Glomerular visceral epithelial cell (primary cell): Measurements from ENCODE around the gene SMAD5.
A peak's percentile ranks its signal among the peaks of the same experiment; 100 is the strongest.

ENCODE experiments used
- DNase-seq: peaks from one replicate; pipeline ENCODE4 v3.0.0-alpha.2; 2016; ENCODE audit errors: extremely low spot score

Gene SMAD5

GRCh38 chr5:136132557-136133221 is at the start of gene SMAD5:
SMAD5 (plus strand) TSS chr5:136132845; CDS start chr5:136153761, 20,916 bp downstream.
- peak; percentile 97 for DNase-seq

DNA sequence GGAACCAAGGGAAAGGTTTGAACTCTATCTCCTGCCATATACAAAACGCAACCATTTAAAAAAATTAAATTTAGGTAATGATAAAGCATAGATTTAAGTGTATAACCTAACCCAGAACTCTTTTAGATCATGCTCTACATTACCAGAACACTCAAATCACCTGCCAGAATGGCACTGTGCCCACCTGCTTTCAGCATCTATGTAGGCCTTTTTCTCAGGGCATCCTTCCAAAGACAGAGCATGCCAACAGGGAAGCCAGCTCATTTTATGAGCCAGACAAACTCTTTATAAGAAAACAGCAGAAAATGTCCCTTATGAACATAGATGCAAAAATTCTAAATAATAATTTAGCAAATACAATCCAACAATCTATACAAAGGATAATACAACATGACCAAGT is 47.9 kb upstream of the SMAD5 start:
- no peak for DNase-seq

DNA sequence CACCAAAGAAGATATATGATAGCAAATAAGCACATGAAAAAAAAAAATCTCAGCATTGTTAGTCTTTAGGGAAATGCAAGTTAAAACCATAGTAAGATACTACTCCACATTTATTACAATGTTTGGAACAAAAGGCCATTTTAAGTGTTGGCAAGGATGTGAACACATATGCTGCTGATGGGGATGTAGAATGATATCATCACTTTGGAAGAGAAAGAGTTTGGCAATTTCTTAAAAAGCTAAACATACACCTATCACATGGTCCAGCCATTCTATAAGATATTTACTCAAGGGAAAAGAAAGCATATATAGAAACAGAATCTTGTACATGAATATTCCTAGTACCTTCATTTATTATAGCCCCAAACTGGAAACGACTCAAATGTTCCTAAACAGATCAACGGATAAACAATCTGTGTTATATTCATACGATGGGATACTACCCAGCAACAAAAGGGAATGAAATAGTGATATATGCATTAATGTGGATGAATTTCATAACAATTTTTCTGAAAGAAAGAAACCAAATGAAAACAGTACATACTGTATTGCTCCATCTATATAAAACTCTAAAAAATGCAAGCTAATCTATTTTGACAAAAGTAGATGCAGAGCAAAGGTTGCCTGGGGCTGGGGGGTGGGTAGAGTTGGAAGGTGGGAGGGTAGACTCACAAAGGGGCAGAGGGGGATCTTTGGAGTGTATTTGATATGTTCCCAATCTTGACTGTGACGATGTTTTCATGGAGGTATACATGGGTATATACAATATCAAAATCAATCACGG is 45.7 kb upstream of the SMAD5 start:
- no peak for DNase-seq

- DNase-seq, result no peak
These were observed 44.4 kb upstream of the SMAD5 start for GRCh38 chr5:136087961-136088871.

DNA sequence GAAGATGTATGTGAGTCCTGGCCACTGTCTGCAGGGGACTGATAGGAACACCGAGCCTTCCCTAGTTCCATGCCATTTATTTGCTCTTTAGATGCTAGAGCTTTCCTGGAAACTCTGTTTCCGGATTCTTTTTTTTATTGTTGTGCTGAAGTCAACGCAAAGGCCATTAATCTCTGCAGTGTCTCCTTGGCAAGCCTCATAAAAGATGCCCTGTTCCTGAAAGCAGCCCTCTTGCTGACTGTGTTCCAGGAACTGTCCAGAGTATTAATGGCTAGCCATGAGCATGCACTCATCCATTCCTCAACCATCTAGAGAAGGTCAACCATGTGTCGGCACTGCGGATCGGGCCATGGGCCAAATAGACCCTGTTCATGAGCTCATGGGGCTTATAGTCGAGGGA is 42.9 kb upstream of the SMAD5 start:
- DNase-seq, result no peak

DNA sequence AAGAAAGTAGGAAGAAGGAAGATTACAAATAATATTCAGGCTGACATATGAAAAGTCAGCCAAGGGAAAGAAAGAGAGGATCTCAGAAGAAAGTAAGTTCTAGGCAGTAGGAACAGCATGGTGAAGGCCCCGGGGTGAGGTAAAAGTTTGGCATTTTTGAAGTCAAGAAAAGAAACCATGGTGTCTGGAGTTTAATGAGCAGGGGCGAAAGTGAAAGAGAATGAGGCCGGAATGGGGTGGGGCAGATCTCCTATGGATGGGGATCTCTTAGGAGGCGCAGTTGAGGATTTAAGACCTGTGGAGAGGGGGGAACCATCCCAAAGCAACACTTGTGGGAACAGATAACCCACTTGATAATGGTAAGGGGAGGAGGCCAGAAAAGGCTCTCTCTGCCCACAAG is 42.3 kb upstream of the SMAD5 start:
- no peak for DNase-seq

- DNase-seq, result no peak
These were observed 38.3 kb upstream of the SMAD5 start for GRCh38 chr5:136094189-136094912.

GRCh38 chr5:136094913-136095641 is 37.6 kb upstream of the SMAD5 start:
- DNase-seq, result no peak

- DNase-seq, result no peak
These were observed 34.5 kb upstream of the SMAD5 start for GRCh38 chr5:136098176-136098575.

DNA sequence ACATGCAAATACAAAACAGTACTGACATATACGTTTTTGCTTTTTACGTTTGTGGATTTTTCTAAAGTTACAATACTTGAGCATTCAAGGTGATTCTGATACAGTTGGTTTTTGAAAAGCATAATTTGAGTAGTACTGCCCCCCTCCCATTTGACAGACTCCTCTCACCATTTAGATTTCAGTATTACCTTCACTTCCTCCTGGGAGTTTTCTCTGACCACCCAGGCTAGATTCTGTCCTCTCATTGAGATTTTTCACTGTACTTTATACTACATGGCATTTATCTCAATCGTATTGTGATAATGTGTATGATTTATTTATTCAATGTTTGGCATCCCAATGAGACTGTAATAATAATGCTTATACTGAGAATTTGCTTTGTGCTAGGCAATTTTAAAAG is 32.8 kb upstream of the SMAD5 start:
- no peak for DNase-seq

- DNase-seq, result no peak
These were observed 30.8 kb upstream of the SMAD5 start for GRCh38 chr5:136101884-136102283.

- no peak for DNase-seq
These were observed 29.5 kb upstream of the SMAD5 start for GRCh38 chr5:136103118-136103517.

GRCh38 chr5:136104306-136104965 is 28.2 kb upstream of the SMAD5 start:
- no peak for DNase-seq

DNA sequence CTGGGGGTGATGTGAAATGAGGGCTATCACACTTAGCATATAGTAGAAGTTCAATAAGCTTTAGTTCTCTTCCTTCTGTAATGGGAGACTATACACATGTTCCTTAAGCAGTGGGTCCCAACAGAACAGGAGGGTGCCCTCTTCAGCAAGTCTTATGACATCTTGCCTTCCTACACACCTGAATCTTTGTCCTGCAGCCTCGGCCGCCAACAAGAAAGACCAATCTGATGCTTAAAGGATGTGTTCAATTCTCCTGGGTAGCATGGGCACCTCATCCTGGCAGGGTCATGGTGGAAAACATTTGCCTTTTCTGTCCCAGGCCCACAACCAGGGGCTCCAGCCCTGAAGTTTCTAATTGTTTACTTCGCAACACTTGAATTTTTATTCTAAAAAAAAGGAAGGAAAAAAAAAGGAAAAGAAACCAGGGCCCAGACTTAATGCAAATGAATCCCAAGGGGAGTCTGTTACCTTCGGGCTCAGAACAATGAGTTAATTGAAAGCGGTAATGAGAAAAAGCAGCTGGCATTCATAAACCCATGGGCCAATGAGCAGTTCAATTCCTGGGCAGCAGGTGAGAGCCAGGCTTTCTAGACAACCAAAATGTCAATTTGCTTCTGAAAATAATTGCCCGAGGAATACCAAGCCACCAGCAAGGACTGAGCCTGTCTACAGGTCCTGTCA is 26.2 kb upstream of the SMAD5 start:
- no peak for DNase-seq

GRCh38 chr5:136108180-136108611 is 24.4 kb upstream of the SMAD5 start:
- DNase-seq, result no peak

- DNase-seq, result no peak
These were observed 23.9 kb upstream of the SMAD5 start for GRCh38 chr5:136108766-136109165.

DNA sequence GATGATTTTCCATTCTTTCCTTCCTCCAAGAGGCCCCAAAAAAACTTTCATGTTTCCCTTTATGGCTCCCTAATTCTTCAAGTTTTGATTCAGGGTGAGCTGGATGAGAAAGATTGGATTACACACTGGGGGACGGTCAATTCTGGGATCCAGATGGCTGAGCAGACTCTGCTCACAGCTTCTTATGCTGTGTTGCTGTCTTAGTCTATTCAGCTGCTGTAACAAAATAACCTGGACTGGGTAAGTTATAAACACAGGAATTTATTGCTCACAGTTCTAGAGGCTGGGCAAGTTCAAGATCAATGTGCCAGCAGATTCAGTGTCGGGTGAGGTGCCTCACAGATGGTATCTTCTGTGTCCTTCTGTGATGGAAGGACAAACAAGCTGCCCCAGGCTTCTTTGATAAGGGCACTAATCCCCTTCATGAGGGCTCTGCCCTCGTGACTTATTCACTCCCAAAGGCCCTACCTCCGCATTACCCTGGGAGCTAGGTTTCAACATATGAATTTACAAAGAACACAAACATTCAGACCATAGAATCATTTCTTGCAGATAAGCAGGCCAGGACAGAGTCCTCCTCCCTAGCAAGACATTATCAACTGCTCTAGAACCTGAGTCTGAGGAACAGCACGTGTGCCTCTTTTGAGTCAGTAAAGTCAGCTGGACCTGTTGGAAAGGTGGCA is 23.1 kb upstream of the SMAD5 start:
- DNase-seq, result no peak

DNA sequence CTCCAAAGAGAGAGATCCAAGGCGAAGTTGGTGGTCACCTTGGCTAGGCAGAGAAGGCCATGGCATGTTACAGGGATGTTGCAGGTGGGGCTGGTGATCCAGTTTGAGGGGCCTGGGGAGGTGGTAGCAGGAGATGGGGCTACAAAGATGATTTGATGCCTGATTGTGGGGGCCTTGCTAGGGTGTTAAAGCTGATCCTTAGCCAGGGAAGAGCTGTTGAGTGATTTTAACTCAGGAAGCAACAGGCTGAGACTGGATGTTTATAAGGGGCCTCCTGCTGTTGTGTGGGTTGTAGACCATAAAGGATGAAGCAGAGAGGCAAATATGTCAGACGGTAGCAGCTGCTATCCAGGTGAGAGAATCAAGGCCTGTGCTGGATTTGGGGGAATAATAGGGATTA is 19.0 kb upstream of the SMAD5 start:
- no peak for DNase-seq

GRCh38 chr5:136114414-136115125 is 18.1 kb upstream of the SMAD5 start:
- no peak for DNase-seq
